ENCODE results near the gene DNAJB1. TPM values are rescaled to one million over a fixed set of nuclear protein-coding genes. Genes with fewer than 3 reads are reported as not detected.

Gene DNAJB1
- total RNA-seq (2022; extraction: Qiagen RNA extraction; ENCODE audit: low read depth), result 130 to 208 TPM (median 185 TPM) in 5 replicates

GRCh38 chr19:14517840-14518505, at the start of gene DNAJB1:
DNAJB1 (minus strand) TSS chr19:14518397; CDS start chr19:14518349, 48 bp downstream.

GRCh38 chr19:14529254-14530004, 11.2 kb upstream of the DNAJB1 start, which contains the start of gene TECR:
TECR (plus strand) TSS chr19:14529594; CDS start chr19:14529697, 103 bp downstream.

DNA sequence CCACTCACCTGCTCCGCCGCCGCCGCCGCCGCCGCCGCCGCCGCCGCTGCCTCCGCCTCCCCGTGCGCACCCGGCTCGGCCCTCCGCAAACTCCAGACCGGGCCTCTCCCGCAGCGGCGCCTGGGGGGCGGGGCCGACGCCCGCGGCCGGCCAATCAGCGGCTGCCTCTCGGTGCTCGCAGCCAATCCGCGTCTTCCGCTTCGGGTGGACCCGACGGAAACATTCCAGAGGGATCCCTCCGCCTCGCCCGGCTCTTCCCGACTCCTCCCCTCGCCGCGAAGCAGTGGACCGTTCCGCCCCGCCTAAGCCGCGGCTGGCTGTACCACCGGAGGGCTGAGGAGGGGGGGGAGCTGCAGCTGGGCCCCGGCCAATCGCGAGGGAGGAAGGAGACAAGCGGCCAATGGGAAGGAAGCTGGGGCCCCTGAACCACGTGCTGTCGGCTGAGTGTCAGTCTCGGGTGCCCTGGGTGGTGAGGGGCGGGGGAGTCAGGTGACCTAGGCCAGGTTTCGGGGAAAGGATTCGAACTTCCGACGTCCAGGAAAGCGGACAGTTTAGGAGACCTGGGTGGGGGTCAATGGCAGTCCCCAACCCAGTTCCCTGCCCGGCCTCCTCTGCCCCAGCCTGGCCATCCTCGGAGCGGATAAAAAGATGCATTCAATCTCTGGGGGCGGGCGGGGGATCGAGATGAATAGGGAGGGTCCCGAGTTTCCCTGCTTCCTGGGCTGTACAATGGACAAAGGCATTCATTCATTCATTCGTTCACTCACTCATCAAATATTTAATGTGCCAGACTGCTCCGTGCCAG, 22.0 kb downstream of the DNAJB1 start, which contains the start of gene GIPC1:
Gene GIPC1 (minus strand): TSS at position 99 of the 805 bp plus-strand sequence. CDS start 13,151 bp downstream, outside the sequence.

DNA sequence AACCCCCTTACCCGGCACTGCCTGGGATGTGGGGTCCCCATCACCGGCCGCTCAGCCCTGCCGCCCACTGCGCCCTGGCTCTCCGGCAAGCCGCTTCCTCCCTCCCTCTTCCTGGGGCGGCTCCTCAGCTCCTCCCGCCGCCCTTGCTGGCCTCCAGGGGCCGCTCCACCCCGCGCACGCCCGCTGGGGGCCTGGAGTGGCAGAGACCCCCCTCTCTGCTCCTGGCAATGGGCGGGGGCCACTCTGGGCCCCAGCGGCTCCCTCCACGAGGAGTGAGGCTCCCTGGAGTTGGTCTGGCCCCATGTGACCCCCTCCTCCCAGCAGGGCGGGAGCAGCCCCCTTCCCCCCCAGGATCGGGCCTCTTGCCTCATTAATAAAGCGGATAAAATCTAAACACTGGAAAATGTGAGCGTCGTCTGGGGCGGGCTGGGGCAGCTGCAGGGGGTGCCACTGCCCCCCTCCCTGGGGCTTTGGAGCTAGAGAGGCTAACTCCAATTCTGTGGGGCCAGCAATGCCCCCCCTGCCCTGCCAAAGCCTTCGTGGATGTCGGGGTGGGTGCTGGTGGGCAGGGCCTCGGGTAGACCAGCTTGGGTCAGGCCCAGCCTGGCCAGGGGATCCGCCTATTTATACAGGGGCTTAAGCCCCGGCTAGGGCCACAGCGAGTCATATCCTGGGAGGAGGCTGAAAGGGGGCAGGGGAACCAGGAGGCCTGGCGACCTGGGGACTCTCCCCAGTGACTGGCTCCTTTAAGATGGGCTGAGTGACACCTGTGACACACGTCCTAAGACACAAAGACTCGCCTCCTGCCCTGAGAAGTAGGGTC, 42.7 kb downstream of the DNAJB1 start, which contains the start of gene PTGER1:
Gene PTGER1 (minus strand): TSS at position 104 of the 823 bp plus-strand sequence. CDS start 1,034 bp downstream, outside the sequence.

Other genes with a start within 250 kb of the DNAJB1 start
- 73.4 to 82.1 TPM (median 78.3 TPM) in 5 replicates for gene ADGRE5, start 137.0 kb downstream of the DNAJB1 start, total RNA-seq (2022; extraction: Qiagen RNA extraction; ENCODE audit: low read depth)
- gene DDX39A, start 99.1 kb downstream of the DNAJB1 start, total RNA-seq (2022; extraction: Qiagen RNA extraction; ENCODE audit: low read depth), result 118 to 135 TPM (median 121 TPM) in 5 replicates
- 59.6 to 68.4 TPM (median 64.2 TPM) in 5 replicates for gene PKN1, start 85.1 kb downstream of the DNAJB1 start, total RNA-seq (2022; extraction: Qiagen RNA extraction; ENCODE audit: low read depth)
- 0.07 to 0.18 TPM in 2 of 5 replicates, not detected in the others for gene PTGER1, start 43.0 kb downstream of the DNAJB1 start, total RNA-seq (2022; extraction: Qiagen RNA extraction; ENCODE audit: low read depth)
- gene GIPC1, start 22.3 kb downstream of the DNAJB1 start, total RNA-seq (2022; extraction: Qiagen RNA extraction; ENCODE audit: low read depth), result 84.3 to 123 TPM (median 115 TPM) in 5 replicates
- 142 to 189 TPM (median 183 TPM) in 5 replicates for gene TECR, start 11.2 kb upstream of the DNAJB1 start, total RNA-seq (2022; extraction: Qiagen RNA extraction; ENCODE audit: low read depth)
- gene NDUFB7, start 53.7 kb upstream of the DNAJB1 start, total RNA-seq (2022; extraction: Qiagen RNA extraction; ENCODE audit: low read depth), result 157 to 204 TPM (median 177 TPM) in 5 replicates
- gene CLEC17A, start 64.7 kb upstream of the DNAJB1 start, total RNA-seq (2022; extraction: Qiagen RNA extraction; ENCODE audit: low read depth), result not detected in 5 replicates
- not detected in 5 replicates for gene ADGRE3, start 156.4 kb upstream of the DNAJB1 start, total RNA-seq (2022; extraction: Qiagen RNA extraction; ENCODE audit: low read depth)
- 2.7 to 4.2 TPM (median 2.8 TPM) in 5 replicates for gene ZNF333, start 171.7 kb upstream of the DNAJB1 start, total RNA-seq (2022; extraction: Qiagen RNA extraction; ENCODE audit: low read depth)